Neutrophil (primary cell): ENCODE data around the gene SCNN1G.
"Not testable (repeated sequence)": the region's sequence is repeated elsewhere in the genome, so short reads cannot be mapped to it uniquely, and the experiment has no call there.

ENCODE experiments used
- H3K27ac ChIP-seq: fragments of 200-600 bp; sonication (generic); 2 replicates; pipeline ENCODE4 v1.5.1; 2016; ENCODE audit warnings: mild to moderate bottlenecking, moderate library complexity
- H3K27me3 ChIP-seq: fragments of 200-600 bp; sonication (generic); 2 replicates; pipeline ENCODE4 v1.6.0; 2016; ENCODE audit warnings: mild to moderate bottlenecking
- H3K36me3 ChIP-seq: fragments of 200-600 bp; sonication (generic); 2 replicates; pipeline ENCODE4 v1.5.1; 2017
- H3K4me1 ChIP-seq, 2 experiments: fragments of 200-600 bp in 1 of 2; sonication (generic) in 1 of 2; 1 replicate in 1 of 2; 2 replicates in 1 of 2; pipeline versions ENCODE4 v1.5.1 to v1.6.1; 2013 to 2016; ENCODE audit warnings: low read depth in 1 of 2, low read length in 1 of 2, mild to moderate bottlenecking in 1 of 2, moderate library complexity in 1 of 2; ENCODE audit not compliant: control insufficient read depth in 1 of 2, insufficient read depth in 1 of 2
- H3K4me3 ChIP-seq, 2 experiments: fragments of 200-600 bp in 1 of 2; sonication (generic) in 1 of 2; 1 replicate in 1 of 2; 2 replicates in 1 of 2; pipeline ENCODE4 v1.5.1; 2013 to 2016; ENCODE audit warnings: low read depth in 1 of 2, low read length in 1 of 2, mild to moderate bottlenecking in 1 of 2, moderate library complexity in 1 of 2
- H3K9me3 ChIP-seq: fragments of 200-600 bp; sonication (generic); 2 replicates; pipeline ENCODE4 v1.5.1; 2016
- TF ChIP-seq, protein P1 (sequence below): fragments of 200-600 bp; sonication (generic); IDR thresholded peaks from 2 replicates; pipeline ENCODE4 v1.5.1; 2016; ENCODE audit warnings: antibody characterized with exemption

The SCNN1G gene

DNA sequence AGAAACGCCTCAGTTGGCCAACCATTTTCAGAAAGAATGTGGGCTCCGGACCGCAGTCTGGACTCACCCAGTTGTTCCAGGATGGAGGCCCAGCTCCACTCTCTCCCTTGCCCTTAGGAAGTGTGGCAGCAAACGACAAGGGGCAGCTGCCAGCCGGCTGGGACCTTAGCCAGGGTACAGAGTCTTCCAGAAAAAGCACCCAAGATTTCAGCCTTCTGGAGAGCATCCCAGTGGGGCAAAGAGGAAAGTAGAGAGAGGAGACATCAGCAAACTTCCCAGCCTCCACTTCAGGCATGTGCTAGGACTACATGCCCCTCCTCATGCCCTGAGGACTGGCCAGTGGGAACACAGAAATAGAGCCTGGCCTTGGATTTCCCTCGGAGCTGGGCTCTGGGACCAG lies 62.7 kb downstream of the SCNN1G start:
- H3K4me1 ChIP-seq = no peaks in the 10 kb centered on the region
- no peaks in the 10 kb centered on the region for H3K27me3 ChIP-seq
- H3K4me3 ChIP-seq = no peak overlapping the region
- no peaks in the 10 kb centered on the region for H3K9me3 ChIP-seq
- H3K27ac ChIP-seq = no peak overlapping the region
- TF ChIP-seq, protein P1, sequence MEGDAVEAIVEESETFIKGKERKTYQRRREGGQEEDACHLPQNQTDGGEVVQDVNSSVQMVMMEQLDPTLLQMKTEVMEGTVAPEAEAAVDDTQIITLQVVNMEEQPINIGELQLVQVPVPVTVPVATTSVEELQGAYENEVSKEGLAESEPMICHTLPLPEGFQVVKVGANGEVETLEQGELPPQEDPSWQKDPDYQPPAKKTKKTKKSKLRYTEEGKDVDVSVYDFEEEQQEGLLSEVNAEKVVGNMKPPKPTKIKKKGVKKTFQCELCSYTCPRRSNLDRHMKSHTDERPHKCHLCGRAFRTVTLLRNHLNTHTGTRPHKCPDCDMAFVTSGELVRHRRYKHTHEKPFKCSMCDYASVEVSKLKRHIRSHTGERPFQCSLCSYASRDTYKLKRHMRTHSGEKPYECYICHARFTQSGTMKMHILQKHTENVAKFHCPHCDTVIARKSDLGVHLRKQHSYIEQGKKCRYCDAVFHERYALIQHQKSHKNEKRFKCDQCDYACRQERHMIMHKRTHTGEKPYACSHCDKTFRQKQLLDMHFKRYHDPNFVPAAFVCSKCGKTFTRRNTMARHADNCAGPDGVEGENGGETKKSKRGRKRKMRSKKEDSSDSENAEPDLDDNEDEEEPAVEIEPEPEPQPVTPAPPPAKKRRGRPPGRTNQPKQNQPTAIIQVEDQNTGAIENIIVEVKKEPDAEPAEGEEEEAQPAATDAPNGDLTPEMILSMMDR = no peak
- H3K36me3 ChIP-seq = no peaks in the 10 kb centered on the region

DNA sequence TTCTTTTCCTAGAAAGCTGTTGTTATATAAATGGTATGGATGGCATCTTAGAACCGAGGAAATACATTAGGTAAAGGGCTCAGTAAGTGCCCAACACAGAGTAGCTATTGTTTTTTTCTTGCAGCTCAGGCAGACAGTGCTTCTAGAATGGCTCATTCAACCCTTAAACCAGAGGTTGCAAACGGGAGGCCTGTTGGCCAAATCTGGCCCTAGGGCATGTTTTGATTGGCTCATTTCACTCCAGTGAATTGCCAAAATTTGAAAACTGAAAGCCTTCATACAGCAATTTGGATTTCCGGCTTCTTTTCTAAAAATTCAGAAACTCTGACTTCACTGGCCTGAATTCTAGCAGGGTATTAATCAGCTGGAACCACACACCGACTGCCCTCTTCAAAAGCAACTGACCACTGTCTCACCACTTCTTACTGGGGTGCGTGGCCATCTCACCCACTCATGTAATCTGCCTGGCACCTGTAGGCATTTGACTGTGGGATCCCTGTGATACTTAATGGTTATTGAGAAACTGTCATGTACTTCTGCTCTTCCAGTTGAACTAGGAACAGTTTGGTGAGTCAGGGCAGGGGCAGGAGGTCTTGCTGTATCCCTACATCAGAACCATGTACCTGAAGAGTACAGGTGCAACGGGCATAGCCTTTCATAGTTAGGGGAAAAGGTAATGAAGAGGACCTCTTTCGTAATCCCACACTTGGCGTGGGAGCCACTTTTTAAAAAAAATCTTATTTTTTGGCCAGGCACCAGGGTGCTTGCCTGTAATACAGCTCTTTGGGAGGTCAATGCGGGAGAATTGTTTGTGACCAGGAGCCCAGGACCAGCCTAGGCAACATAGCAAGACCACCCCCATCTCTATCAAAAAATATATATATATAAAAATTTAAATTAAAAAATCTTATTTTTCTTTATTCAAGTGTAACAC lies 66.0 kb downstream of the SCNN1G start:
- Histone ChIP-seq H3K4me3 (no peak overlapping the region), H3K36me3 (no peaks in the 10 kb centered on the region), H3K27me3 (no peaks in the 10 kb centered on the region), H3K4me1 (no peaks in the 10 kb centered on the region), H3K27ac (no peak overlapping the region), H3K9me3 (no peaks in the 10 kb centered on the region)
- TF ChIP-seq, protein P1 = no peak

DNA sequence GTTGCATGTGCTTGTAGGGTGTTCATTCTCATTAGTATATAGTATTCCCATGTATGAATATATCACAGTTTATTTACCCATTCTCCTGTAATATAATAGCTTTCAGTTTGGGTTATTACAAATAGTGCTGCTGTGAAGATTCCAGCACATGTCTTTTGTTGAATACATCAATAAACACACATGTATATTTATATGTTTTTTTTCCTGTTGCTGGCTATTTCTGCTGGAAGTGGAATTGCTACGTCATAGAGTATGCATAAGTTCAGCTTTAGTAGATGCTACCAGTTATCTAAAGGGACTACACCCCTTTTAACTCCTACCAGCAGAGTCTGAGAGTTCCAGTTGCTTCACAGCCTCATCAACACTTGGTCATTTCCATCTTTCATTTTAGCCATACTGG lies 67.3 kb downstream of the SCNN1G start:
- no peaks in the 10 kb centered on the region for H3K4me1 ChIP-seq
- no peaks in the 10 kb centered on the region for H3K9me3 ChIP-seq
- no peaks in the 10 kb centered on the region for H3K36me3 ChIP-seq
- H3K4me3 ChIP-seq = no peak overlapping the region
- TF ChIP-seq, protein P1 = no peak
- H3K27me3 ChIP-seq = no peaks in the 10 kb centered on the region
- no peak overlapping the region for H3K27ac ChIP-seq

DNA sequence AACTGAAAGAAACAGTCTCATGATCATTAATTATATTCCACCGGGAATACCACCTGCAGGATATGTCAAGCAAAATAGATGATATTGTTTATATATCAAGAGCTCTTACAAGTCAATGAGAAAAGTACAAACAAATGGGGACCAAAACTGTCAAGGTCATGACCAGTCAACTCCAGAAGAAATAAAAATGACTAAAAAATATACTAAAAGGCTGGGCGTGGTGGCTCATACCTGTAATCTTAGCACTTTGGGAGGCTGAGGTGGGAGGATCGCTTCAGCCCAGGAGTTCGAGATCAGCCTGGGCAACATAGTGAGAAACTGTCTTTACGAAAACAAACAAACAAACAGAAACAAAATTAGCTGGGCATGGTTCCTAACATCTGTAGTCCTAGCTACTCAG lies 69.8 kb downstream of the SCNN1G start:
- Histone ChIP-seq H3K9me3 (no peaks in the 10 kb centered on the region), H3K4me3 (no peak overlapping the region), H3K27ac (no peak overlapping the region), H3K4me1 (no peaks in the 10 kb centered on the region), H3K27me3 (no peaks in the 10 kb centered on the region), H3K36me3 (no peaks in the 10 kb centered on the region)
- TF ChIP-seq, protein P1 = no peak

DNA sequence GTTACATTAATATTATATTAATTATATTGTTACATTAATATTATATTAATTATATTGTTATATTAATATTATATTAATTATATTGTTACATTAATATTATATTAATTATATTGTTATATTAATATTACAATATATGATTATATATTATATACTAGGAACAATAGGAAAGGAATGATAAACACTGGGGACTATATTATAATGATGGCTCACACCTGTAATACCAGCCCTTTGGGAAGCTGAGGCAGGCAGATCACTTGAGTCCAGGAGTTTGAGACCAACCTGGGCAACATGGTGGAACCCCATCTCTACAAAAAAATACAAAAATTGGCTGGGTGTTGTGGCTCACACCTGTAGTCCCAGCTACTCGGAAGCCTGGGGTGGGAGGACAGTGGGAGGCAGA lies 71.1 kb downstream of the SCNN1G start:
- H3K27me3 ChIP-seq, H3K27ac ChIP-seq, H3K4me3 ChIP-seq: not testable (repeated sequence)

DNA sequence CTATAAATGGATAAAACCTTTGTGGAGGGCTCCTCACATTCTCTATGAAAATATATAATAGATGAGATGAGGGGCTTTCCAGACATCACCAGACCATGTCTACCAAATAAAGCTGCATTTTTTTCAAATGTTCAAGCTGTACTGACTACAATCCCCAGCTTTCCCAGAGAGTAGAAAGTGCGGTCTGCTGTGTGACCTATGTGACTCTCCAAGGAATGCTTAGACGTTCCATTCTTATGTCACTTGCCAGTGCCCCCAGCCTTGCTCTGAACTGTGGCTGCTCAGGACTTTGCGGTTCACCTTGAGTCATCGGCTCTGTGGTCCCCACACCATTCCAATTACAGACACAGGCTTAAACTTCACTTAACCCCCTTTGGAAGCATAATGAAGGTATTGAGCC lies 71.8 kb downstream of the SCNN1G start:
- Histone ChIP-seq H3K9me3 (no peaks in the 10 kb centered on the region), H3K27me3 (no peaks in the 10 kb centered on the region), H3K4me1 (no peaks in the 10 kb centered on the region), H3K27ac (no peak overlapping the region), H3K4me3 (no peak overlapping the region), H3K36me3 (no peaks in the 10 kb centered on the region)
- TF ChIP-seq, protein P1 = no peak

More for the DNA sequence above, 71.1 kb downstream of the SCNN1G start:
- H3K36me3 ChIP-seq, H3K9me3 ChIP-seq, H3K4me1 ChIP-seq: not testable (repeated sequence)
